GM12872 (cell line): ENCODE results near the gene NPNT.

Experiments
- TF ChIP-seq, protein P1 (sequence below): IDR thresholded peaks from 3 replicates; pipeline ENCODE4 v1.5.1; 2011; ENCODE audit warnings: low read depth, mild to moderate bottlenecking, low read length, moderate library complexity; ENCODE audit not compliant: insufficient read depth

NPNT gene

DNA sequence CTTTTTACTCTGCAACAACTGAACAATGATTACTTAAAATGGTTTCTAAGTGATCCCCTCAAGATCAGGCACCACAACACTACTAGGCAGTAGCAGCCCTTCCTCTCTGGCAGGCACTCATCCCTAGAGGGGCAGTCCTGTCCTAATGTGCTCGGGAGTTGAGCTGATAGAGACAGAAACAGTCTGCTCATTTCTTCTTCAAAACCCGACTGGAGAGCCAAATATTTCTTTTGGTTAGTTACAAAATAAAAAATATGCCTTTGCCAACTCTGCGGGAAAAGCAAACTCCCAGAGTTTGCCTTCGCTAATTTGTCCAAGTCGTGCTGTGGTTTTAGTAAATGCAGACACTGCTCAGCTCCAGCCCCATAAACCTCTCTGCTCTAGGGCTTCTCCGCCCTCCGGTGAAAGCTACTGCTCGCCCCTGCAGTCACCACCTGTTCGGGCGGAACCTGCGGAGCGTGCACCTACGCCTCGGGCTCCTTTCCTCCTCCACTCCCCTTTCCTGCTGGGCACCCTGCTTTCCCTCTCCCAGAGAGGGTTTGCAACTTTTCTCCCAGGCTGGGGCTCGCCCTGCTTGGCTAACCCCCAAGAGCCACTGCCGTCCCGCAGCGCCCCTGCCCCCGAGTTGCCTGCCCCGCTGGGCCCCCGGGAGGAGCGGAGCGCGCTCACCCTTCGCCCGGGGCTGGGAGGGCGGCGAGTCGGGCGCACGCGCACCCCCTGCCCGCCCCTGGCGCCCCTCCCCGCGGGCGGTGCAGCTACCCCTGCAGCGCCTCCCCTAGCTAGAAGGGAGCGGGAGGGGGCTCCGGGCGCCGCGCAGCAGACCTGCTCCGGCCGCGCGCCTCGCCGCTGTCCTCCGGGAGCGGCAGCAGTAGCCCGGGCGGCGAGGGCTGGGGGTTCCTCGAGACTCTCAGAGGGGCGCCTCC is at the start of gene NPNT:
Gene NPNT (plus strand): TSS at position 812 of the 923 bp plus-strand sequence. CDS start 182 bp downstream, outside the sequence.
- TF ChIP-seq, protein P1, sequence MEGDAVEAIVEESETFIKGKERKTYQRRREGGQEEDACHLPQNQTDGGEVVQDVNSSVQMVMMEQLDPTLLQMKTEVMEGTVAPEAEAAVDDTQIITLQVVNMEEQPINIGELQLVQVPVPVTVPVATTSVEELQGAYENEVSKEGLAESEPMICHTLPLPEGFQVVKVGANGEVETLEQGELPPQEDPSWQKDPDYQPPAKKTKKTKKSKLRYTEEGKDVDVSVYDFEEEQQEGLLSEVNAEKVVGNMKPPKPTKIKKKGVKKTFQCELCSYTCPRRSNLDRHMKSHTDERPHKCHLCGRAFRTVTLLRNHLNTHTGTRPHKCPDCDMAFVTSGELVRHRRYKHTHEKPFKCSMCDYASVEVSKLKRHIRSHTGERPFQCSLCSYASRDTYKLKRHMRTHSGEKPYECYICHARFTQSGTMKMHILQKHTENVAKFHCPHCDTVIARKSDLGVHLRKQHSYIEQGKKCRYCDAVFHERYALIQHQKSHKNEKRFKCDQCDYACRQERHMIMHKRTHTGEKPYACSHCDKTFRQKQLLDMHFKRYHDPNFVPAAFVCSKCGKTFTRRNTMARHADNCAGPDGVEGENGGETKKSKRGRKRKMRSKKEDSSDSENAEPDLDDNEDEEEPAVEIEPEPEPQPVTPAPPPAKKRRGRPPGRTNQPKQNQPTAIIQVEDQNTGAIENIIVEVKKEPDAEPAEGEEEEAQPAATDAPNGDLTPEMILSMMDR: no peak

- TF ChIP-seq, protein P1: no peak
Observed at GRCh38 chr4:105845559-105845958, 49.7 kb upstream of the NPNT start.

- TF ChIP-seq, protein P1: no peak
Observed at GRCh38 chr4:105851196-105851595, 44.1 kb upstream of the NPNT start.

- TF ChIP-seq, protein P1: no peak
Observed at GRCh38 chr4:105858466-105859040, 36.7 kb upstream of the NPNT start.

DNA sequence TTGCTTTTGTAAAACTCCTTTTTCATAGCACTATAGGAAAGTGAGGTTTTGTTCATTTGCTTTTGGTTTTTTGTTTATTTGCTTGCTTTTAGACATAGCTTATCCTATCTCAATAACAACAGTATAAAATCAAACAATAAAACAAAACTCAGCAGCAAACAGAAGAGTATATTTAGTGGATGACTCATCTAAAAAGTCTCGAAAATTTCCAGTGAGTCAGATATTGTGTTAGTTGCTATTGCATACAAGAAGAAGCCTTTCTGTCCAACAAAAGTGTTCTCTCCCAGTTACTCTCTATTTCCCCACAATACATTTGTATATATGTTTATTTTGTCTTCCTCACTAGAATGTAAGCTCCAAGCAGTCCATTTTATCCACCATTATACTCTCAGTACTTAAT is 36.0 kb upstream of the NPNT start:
- TF ChIP-seq, protein P1: no peak

GRCh38 chr4:105870963-105871362 is 24.3 kb upstream of the NPNT start:
- TF ChIP-seq, protein P1: no peak

GRCh38 chr4:105871997-105872396 is 23.3 kb upstream of the NPNT start:
- TF ChIP-seq, protein P1: no peak
